Activated CD8-positive, alpha-beta T cell treated with anti-CD3 and anti-CD28 coated beads for 36 hours (primary cell): ENCODE measurements around the gene SLC12A2. TPM values are rescaled to one million over a fixed set of nuclear protein-coding genes. Genes with fewer than 3 reads are reported as not detected.

Experiments
- ATAC-seq: fragments of 200-7000 bp; cut with Tn5 transposase; one replicate; pipeline ENCODE4 v1.10.0; 2021; ENCODE audit warnings: mild to moderate bottlenecking, moderate library complexity
- CTCF ChIA-PET: fragments of 350-600 bp; sonication (Branson Sonifier 250); formaldehyde crosslinking; loops from one replicate; lab custom pipeline; 2021; ENCODE audit warnings: antibody characterized with exemption; lab: Charles Lee
- POLR2A ChIA-PET: fragments of 350-600 bp; sonication (Branson Sonifier 250); formaldehyde crosslinking; loops from one replicate; lab custom pipeline; 2021; ENCODE audit warnings: antibody characterized with exemption; lab: Charles Lee
- DNase-seq: peaks from one replicate; pipeline ENCODE4 v3.0.0-alpha.2; 2020
- H3K27ac Mint-ChIP-seq: one replicate; pipeline ENCODE4 v1.8.0; 2021; ENCODE audit warnings: mild to moderate bottlenecking, mixed read lengths
- H3K27me3 Mint-ChIP-seq: one replicate; pipeline ENCODE4 v1.8.0; 2021; ENCODE audit warnings: mixed read lengths
- H3K36me3 Mint-ChIP-seq: one replicate; pipeline ENCODE4 v1.8.0; 2021; ENCODE audit warnings: low read depth, mixed read lengths
- H3K4me1 Mint-ChIP-seq: one replicate; pipeline ENCODE4 v1.8.0; 2021; ENCODE audit warnings: low read depth, mixed read lengths
- H3K4me3 Mint-ChIP-seq: one replicate; pipeline ENCODE4 v1.8.0; 2021; ENCODE audit warnings: mild to moderate bottlenecking, moderate library complexity, mixed read lengths
- H3K9me3 Mint-ChIP-seq: one replicate; pipeline ENCODE4 v1.8.0; 2021; ENCODE audit warnings: mixed read lengths
- CTCF ChIP-seq: fragments of 200-600 bp; IDR thresholded peaks from one replicate; pipeline ENCODE4 v1.8.0; 2022; ENCODE audit warnings: antibody characterized with exemption, mild to moderate bottlenecking
- intact Hi-C: fragments of 100-400 bp; cut with micrococcal nuclease; formaldehyde crosslinking; loops from one replicate; pipeline ENCODE4 v1.10.0; 2022
- total RNA-seq, 2 experiments: library from RNA; stranded (reverse); gene quantifications; one replicate each; pipeline ENCODE4 v1.2.3, GENCODE V29; 2021

The SLC12A2 gene
- total RNA-seq, 2 experiments from 2014 or later: 11.9 to 12.4 TPM

- no peak for TF ChIP-seq CTCF
- Mint-ChIP-seq H3K4me3 (no peak overlapping the region), H3K27me3 (no peaks in the 10 kb centered on the region), H3K27ac (no peak overlapping the region), H3K9me3 (peaks cover 4% of the 10 kb centered on the region), H3K36me3 (peaks cover 43% of the 10 kb centered on the region), H3K4me1 (no peaks in the 10 kb centered on the region)
- CTCF ChIA-PET: no interaction called here
- intact Hi-C loops: no loop called here
- POLR2A ChIA-PET: no interaction called here
- ATAC-seq (no peak), DNase-seq (no peak)
Measured at GRCh38 chr5:128154943-128155342, 71.4 kb downstream of the SLC12A2 start.

GRCh38 chr5:128155776-128156175 lies 72.2 kb downstream of the SLC12A2 start:
- intact Hi-C loops: no loop called here
- no peak for TF ChIP-seq CTCF
- H3K27ac Mint-ChIP-seq: no peak overlapping the region
- H3K36me3 Mint-ChIP-seq: peaks cover 49% of the 10 kb centered on the region
- no peaks in the 10 kb centered on the region for H3K4me1 Mint-ChIP-seq
- H3K9me3 Mint-ChIP-seq: peaks cover 4% of the 10 kb centered on the region
- POLR2A ChIA-PET: no interaction called here
- ATAC-seq: no peak
- no peak overlapping the region for H3K4me3 Mint-ChIP-seq
- CTCF ChIA-PET: interaction anchor here (1.0 kb wide), 1 partner anchor 10 kb away, joined by 3 read pairs; no protein-coding TSS in a partner anchor
- no peak for DNase-seq
- no peaks in the 10 kb centered on the region for H3K27me3 Mint-ChIP-seq

- intact Hi-C loops: no loop called here
- POLR2A ChIA-PET: no interaction called here
- Mint-ChIP-seq H3K36me3 (peaks cover 49% of the 10 kb centered on the region), H3K4me1 (no peaks in the 10 kb centered on the region), H3K27me3 (no peaks in the 10 kb centered on the region), H3K9me3 (peaks cover 4% of the 10 kb centered on the region), H3K27ac (no peak overlapping the region), H3K4me3 (no peak overlapping the region)
- no peak for DNase-seq
- TF ChIP-seq CTCF: no peak
- CTCF ChIA-PET: interaction anchor here (1.0 kb wide), 1 partner anchor 9 kb away, joined by 3 read pairs; no protein-coding TSS in a partner anchor
- no peak for ATAC-seq
Measured at GRCh38 chr5:128156521-128156920, 73.0 kb downstream of the SLC12A2 start.

- ChIA-PET POLR2A (no interaction called here), CTCF (no interaction called here)
- Mint-ChIP-seq H3K36me3 (peaks cover 56% of the 10 kb centered on the region), H3K4me1 (no peaks in the 10 kb centered on the region), H3K27ac (no peak overlapping the region), H3K9me3 (peaks cover 4% of the 10 kb centered on the region), H3K27me3 (no peaks in the 10 kb centered on the region), H3K4me3 (no peak overlapping the region)
- ATAC-seq (no peak), DNase-seq (no peak)
- intact Hi-C loops: no loop called here
- TF ChIP-seq CTCF: no peak
Measured at GRCh38 chr5:128158342-128158741, 74.8 kb downstream of the SLC12A2 start.

GRCh38 chr5:128163991-128164390 lies 80.4 kb downstream of the SLC12A2 start:
- DNase-seq (no peak), ATAC-seq (no peak)
- intact Hi-C loops: no loop called here
- Mint-ChIP-seq H3K4me1 (no peaks in the 10 kb centered on the region), H3K9me3 (peaks cover 4% of the 10 kb centered on the region), H3K27me3 (no peaks in the 10 kb centered on the region), H3K27ac (no peak overlapping the region), H3K4me3 (no peak overlapping the region), H3K36me3 (peaks cover 44% of the 10 kb centered on the region)
- POLR2A ChIA-PET: no interaction called here
- CTCF ChIA-PET: interaction anchor here (0.6 kb wide), 1 partner anchor 157 kb away, joined by 3 read pairs; no protein-coding TSS in a partner anchor
- TF ChIP-seq CTCF: no peak
